Measurements from ENCODE around the gene TMA7B.
A peak's percentile ranks its signal among the peaks of the same experiment; 100 is the strongest.

The TMA7B gene

GRCh38 chr22:40001800-40002577 is 41.8 kb downstream of the TMA7B start:
- peak; percentile 70 for DNase-seq (ENCODE audit: low read depth, low spot score)

- no peak for DNase-seq (ENCODE audit: low read depth, low spot score)
Measured at GRCh38 chr22:40002935-40003715, 42.9 kb downstream of the TMA7B start.

GRCh38 chr22:40004836-40005235 is 44.6 kb downstream of the TMA7B start:
- DNase-seq (ENCODE audit: low read depth, low spot score) = no peak

GRCh38 chr22:40006641-40007040 is 46.4 kb downstream of the TMA7B start:
- no peak for DNase-seq (ENCODE audit: low read depth, low spot score)

- no peak for DNase-seq (ENCODE audit: low read depth, low spot score)
Measured at GRCh38 chr22:40007853-40008710, 47.9 kb downstream of the TMA7B start.

GRCh38 chr22:40008726-40009291 is 48.6 kb downstream of the TMA7B start:
- DNase-seq (ENCODE audit: low read depth, low spot score) = no peak

- DNase-seq (ENCODE audit: low read depth, low spot score) = peak; percentile 89
Measured at GRCh38 chr22:40009292-40009774, 49.1 kb downstream of the TMA7B start.

GRCh38 chr22:40009951-40010671 is 49.9 kb downstream of the TMA7B start:
- no peak for DNase-seq (ENCODE audit: low read depth, low spot score)

GRCh38 chr22:40010746-40011145 is 50.5 kb downstream of the TMA7B start:
- DNase-seq (ENCODE audit: low read depth, low spot score) = no peak

All from ELF-1 (cell line).